GM12891 (cell line): ENCODE results near the gene RSBN1L.

Experiments
- DNase-seq: peaks from one replicate; pipeline ENCODE4 v3.0.0; 2011; ENCODE audit warnings: low spot score; ENCODE audit not compliant: insufficient read length
- FAIRE-seq: peaks from 2 replicates; lab custom pipeline; 2011; peaks lifted over from hg19 to GRCh38; lab: Jason Lieb, UNC
- PAX5 ChIP-seq: IDR thresholded peaks from 2 replicates; pipeline ENCODE4 v1.6.1; 2011; ENCODE audit warnings: low read length, moderate library complexity, mild to moderate bottlenecking; ENCODE audit not compliant: insufficient read depth, severe bottlenecking
- POLR2A ChIP-seq: IDR thresholded peaks from 2 replicates; pipeline ENCODE4 v1.6.1; 2011; ENCODE audit warnings: low read depth, low read length, control low read depth
- POLR2AphosphoS5 ChIP-seq: IDR thresholded peaks from 2 replicates; pipeline ENCODE4 v1.6.1; 2011; ENCODE audit warnings: low read depth, low read length, control low read depth
- POU2F2 ChIP-seq: IDR thresholded peaks from 2 replicates; pipeline ENCODE4 v1.6.1; 2011; ENCODE audit warnings: low read depth, mild to moderate bottlenecking, control low read depth, low read length, moderate library complexity
- SPI1 ChIP-seq: IDR thresholded peaks from 2 replicates; pipeline ENCODE4 v1.6.1; 2011; ENCODE audit warnings: low read depth, low read length, control low read depth
- TAF1 ChIP-seq: IDR thresholded peaks from 2 replicates; pipeline ENCODE4 v1.6.1; 2011; ENCODE audit warnings: low read depth, low read length, control low read depth

RSBN1L gene

DNA sequence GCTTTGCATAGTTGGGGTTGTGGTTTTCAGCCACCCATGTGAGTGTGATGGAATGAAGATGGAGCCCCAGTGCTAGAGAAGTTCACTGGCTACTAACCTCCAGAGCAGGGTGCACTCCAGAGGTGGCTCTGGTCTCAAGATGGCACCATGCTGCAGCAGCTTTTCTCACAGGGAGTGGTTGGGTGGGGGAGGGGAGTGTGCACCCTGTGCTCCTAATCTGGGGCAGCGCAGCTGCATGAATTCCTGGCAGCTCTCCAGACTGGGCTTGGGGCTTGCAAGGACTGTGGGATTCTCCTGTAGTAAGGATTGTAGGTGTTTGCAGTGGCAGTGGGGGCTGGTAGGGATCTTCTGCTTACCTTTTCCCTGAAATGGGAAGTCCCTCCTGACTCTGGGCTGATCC lies 126.0 kb downstream of the RSBN1L start:
- TF ChIP-seq SPI1 (no peak), POLR2AphosphoS5 (no peak), POLR2A (no peak), TAF1 (no peak), PAX5 (no peak), POU2F2 (no peak)
- no peak for FAIRE-seq
- DNase-seq: no peak

DNA sequence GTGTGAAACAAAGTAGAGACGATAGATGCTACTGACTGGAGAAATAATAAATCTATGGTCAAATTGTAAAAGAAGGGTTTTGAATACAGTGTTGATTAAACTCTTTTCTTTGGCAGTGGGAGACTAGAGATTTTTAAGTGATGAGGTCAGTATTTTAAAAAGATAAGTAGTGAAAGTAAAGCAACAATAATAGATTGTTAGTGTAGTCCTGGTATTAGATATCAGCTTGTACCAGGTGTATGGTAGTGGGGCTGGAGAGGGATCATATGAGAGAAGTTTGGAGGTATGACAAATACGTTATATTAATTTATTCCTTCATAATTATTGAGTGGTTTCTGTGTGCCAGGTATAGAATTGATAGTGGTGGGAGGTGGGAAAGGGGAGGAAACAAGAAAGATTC lies 127.5 kb downstream of the RSBN1L start:
- FAIRE-seq (no peak), DNase-seq (no peak)
- no peak for TF ChIP-seq POLR2A
- TF ChIP-seq SPI1: no peak
- TF ChIP-seq PAX5: no peak
- no peak for TF ChIP-seq POLR2AphosphoS5
- TF ChIP-seq TAF1: no peak
- TF ChIP-seq POU2F2: no peak

DNA sequence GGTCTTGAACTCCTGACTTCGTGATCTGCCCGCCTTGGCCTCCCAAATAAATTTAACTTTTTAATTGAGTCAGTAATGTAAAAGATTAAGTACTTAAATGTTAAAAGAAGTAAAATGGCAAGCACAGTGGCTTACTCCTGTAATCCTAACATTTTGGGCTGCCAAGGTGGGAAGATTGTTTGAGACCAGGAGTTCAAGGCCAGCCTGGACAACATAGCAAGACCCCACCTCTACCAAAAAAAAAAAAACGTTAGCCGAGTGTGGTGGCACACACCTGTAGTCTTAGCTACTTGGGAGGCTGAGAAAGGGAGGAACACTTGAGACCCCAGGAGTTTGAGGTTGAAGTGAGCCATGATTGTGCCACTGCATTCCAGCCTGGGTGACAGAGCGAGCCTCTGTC lies 128.4 kb downstream of the RSBN1L start:
- DNase-seq (no peak), FAIRE-seq (no peak)
- TF ChIP-seq POU2F2: no peak
- TF ChIP-seq PAX5: no peak
- TF ChIP-seq SPI1: no peak
- TF ChIP-seq TAF1: no peak
- no peak for TF ChIP-seq POLR2A
- TF ChIP-seq POLR2AphosphoS5: no peak

DNA sequence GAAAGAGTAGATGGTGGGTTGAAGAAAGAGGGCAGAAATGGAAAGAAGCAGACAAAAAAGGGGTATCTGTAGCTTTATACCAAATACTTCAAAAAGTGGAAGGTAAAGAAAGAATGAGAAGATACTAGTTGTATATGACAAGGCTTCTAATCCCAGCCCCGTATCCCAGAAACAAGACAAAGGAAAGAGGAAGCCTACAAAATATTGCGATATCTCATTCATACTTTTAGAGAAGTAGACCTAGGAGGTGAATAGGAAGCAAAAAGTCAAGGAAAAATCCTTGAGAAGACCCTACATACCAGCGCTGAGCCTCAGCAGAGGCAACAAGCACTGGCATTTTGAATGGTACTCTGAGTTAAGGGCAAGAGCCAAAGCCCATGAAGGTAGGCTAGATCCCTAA lies 128.9 kb downstream of the RSBN1L start:
- DNase-seq (no peak), FAIRE-seq (no peak)
- no peak for TF ChIP-seq TAF1
- no peak for TF ChIP-seq POLR2A
- no peak for TF ChIP-seq POLR2AphosphoS5
- no peak for TF ChIP-seq SPI1
- TF ChIP-seq POU2F2: no peak
- no peak for TF ChIP-seq PAX5

DNA sequence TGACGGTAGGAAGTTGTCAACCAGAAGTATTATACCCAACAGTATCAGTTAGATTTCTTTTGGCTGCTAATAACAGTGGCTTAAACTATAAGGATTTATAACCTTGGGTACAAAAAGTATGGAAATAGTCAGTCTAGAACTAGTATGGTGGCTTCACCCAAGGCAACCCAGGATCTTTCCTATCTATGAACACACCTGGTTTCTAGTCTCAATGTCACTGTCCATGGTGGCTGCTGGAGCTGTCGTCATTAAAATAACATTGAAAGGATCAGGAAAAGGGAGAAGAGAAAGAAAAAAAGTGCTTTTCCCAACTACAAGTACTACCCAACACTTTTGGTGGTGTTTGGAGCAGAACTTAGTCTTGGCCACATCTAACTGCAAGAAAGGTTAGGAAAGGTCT lies 130.0 kb downstream of the RSBN1L start:
- no peak for TF ChIP-seq TAF1
- FAIRE-seq: no peak
- DNase-seq: no peak

DNA sequence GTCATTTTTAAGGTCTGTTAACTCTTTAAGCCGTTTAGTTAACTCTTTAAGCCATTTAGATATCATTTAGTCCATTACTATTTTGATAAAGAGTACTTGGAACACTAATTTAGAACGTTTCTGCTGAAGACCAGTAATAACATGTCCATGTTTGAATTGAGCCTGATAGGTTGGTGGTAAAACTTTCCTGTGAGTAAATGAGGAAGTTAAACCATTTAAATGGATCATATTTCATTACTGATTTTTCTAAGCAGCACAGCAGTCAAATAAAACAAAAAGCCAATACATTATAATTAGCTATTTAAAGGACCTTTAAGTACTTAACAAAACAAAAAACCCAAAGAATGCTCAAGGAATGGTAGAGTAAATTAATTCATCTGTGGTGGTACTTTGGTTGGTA lies 131.7 kb downstream of the RSBN1L start:
- DNase-seq: no peak
- FAIRE-seq: peak; percentile 47
- no peak for TF ChIP-seq POU2F2
- no peak for TF ChIP-seq SPI1
- no peak for TF ChIP-seq POLR2A
- TF ChIP-seq TAF1: no peak
- no peak for TF ChIP-seq POLR2AphosphoS5
- TF ChIP-seq PAX5: no peak

DNA sequence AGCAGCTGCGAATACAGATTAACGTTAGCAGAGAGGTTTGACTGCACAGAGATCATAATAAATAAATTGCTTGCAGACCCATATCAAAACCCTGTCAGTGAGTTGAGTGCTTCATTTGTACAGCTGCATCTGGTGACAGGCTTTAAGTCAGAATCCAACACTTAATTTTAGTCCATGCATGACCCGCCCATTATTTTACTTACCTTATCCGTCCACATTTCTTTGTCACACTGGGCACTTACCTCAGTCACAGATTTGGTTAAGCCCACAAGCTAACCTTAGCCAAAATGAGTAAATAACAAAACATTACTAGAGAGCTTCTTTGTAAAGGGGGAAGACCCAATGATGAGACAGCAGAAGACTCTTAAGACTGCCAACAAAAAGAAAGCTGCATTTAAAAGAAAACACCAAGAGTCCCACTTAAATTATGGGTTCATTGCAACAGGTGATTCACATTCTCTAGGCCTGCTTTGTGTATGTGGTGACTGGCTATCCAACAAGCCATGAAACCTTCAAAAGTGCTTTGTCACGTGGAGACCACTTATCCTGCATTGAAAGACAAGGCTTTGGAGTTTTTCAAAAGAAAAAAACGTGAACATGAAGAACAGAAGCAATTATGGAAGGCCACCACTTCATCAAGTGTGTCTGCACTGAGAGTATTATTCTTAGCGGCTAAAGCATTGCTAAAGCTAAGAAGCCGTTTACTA lies 134.5 kb downstream of the RSBN1L start:
- peak; percentile 54 for FAIRE-seq
- DNase-seq: no peak
- TF ChIP-seq POU2F2 (no peak), POLR2A (no peak), SPI1 (no peak), POLR2AphosphoS5 (no peak)

DNA sequence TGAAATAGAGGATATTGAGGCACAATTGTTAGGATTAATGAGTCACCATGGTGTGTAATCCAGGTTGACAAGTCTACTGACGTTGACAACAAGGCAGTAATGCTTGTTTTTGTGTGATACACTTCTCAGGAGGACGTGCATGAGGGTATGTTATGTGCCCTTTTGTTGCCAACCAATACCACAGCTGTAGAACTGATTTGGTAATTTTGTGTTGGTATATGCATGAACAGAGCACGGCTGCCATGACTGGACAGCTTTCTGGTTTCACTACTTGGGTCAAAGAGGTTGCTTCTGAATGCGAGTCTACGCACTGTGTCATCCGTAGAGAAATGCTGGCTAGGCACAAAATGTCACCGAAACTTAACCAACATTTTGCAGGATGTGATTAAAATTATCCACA lies 135.2 kb downstream of the RSBN1L start:
- TF ChIP-seq SPI1 (no peak), TAF1 (no peak), POLR2A (no peak), PAX5 (no peak), POLR2AphosphoS5 (no peak), POU2F2 (no peak)
- FAIRE-seq (peak; percentile 77), DNase-seq (no peak)

DNA sequence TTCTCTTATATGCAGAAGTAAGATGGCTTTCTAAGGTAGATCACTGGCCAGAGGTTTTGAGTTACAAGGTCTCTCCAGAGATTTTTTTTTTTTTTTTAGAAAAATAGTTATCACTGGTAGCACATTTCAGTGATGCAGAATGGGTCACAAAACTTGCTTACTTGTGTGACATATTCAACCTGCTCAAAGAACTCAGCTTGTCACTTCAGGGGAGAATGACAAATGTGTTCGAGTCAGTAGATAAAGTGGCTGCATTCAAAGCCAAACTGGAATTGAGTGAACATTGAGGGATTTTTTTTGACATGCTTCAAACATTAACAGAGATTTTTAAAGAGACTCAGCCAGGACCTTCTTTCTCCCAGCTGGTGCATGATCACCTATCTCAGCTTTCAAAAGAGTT lies 135.7 kb downstream of the RSBN1L start:
- FAIRE-seq (no peak), DNase-seq (no peak)
- TF ChIP-seq TAF1: no peak
- no peak for TF ChIP-seq POLR2A
- TF ChIP-seq SPI1: no peak
- TF ChIP-seq PAX5: no peak
- TF ChIP-seq POU2F2: no peak
- no peak for TF ChIP-seq POLR2AphosphoS5
